Esophagus mucosa (tissue), 1 donor: ENCODE data around the gene HIBADH. TPM values are rescaled to one million over a fixed set of nuclear protein-coding genes. Genes with fewer than 3 reads are reported as not detected.

Experiments
- ATAC-seq: fragments of 200-7000 bp; cut with Tn5 transposase; one replicate; pipeline ENCODE4 v1.9.1; 2020
- total RNA-seq: library from RNA; stranded (reverse); gene quantifications from one replicate; pipeline ENCODE4 v1.2.4, GENCODE V29; 2023
- donor health status: DM: yes; HTN: yes; CAD: no.

HIBADH gene
- total RNA-seq, 1 donor from 2014 or later, result 9.8 TPM

GRCh38 chr7:27484451-27484850 is 178.2 kb downstream of the HIBADH start:
- no peak for ATAC-seq

- ATAC-seq, result no peak
These were observed 180.5 kb downstream of the HIBADH start for GRCh38 chr7:27482219-27482618.

- no peak for ATAC-seq
These were observed 184.1 kb downstream of the HIBADH start for GRCh38 chr7:27478556-27478955.

- no peak for ATAC-seq
These were observed 184.6 kb downstream of the HIBADH start for GRCh38 chr7:27478084-27478483.

GRCh38 chr7:27476493-27476892 is 186.2 kb downstream of the HIBADH start:
- no peak for ATAC-seq

Other genes with a start within 250 kb of the HIBADH start
- 68.8 TPM for gene TAX1BP1, start 77.3 kb upstream of the HIBADH start, total RNA-seq